Adrenal gland (tissue), 12 donors: ENCODE measurements around the gene TMCO6. TPM values are rescaled to one million over a fixed set of nuclear protein-coding genes. Genes with fewer than 3 reads are reported as not detected.
"Not testable (repeated sequence)": the region's sequence is repeated elsewhere in the genome, so short reads cannot be mapped to it uniquely, and the experiment has no call there.

Experiments used
- DNase-seq, 7 donors: peaks; one replicate each; pipeline ENCODE4 v3.0.0-alpha.2; 2019 to 2020
- H3K27ac ChIP-seq, 5 donors: fragments of 200-600 bp; sonication (generic) in 4 of 5; 1 replicate in 3 of 5; 2 replicates in 2 of 5; pipeline versions ENCODE4 v1.5.1 to v1.8.0; 2016 to 2020; ENCODE audit warnings: mild to moderate bottlenecking in 1 of 5
- H3K27me3 ChIP-seq: fragments of 200-600 bp; 2 replicates; pipeline ENCODE4 v1.8.0; 2021
- H3K36me3 ChIP-seq, 2 donors: fragments of 200-600 bp; replicated peaks in 1 of 2; 1 replicate in 1 of 2; 2 replicates in 1 of 2; pipeline versions ENCODE4 v1.5.1 to v1.8.0; 2018 to 2022
- H3K4me1 ChIP-seq, 2 donors: fragments of 200-600 bp; replicated peaks in 1 of 2; 1 replicate in 1 of 2; 2 replicates in 1 of 2; pipeline versions ENCODE4 v1.5.1 to v1.8.0; 2018 to 2021
- H3K4me3 ChIP-seq, 4 donors: fragments of 200-600 bp; sonication (generic) in 3 of 4; one replicate each; pipeline ENCODE4 v1.5.1; 2016 to 2018
- H3K9me3 ChIP-seq, 3 donors: fragments of 200-600 bp; sonication (generic) in 1 of 3; replicated peaks in 1 of 3; 1 replicate in 2 of 3; 2 replicates in 1 of 3; pipeline versions ENCODE4 v1.5.1 to v1.8.0; 2016 to 2021
- POLR2A ChIP-seq, 2 donors: fragments of 450-650 bp; IDR thresholded peaks; one replicate each; pipeline ENCODE4 v1.6.1; 2017; ENCODE audit warnings: antibody characterized with exemption in 2 of 2, mild to moderate bottlenecking in 2 of 2, moderate library complexity in 1 of 2
- WGBS, 4 donors: extraction: QIAGEN DNeasy Blood & Tissue Kit in 2 of 4; methylation state at CpG; one replicate each; pipeline versions ENCODE4 v1.1.5 to v1.1.7; 2013 to 2017; 5-methylcytosine and 5-hydroxymethylcytosine counted together
- intact Hi-C, 2 donors: fragments of 100-400 bp; cut with DNase I; formaldehyde crosslinking; loops; one replicate each; pipeline versions ENCODE4 v1.14.1 to v1.15.0; 2022 to 2023
- polyA plus RNA-seq, 3 donors: library from polyadenylated mRNA; stranded (reverse); fragments of 200-250 nt in 2 of 3; fragments of 350-450 nt in 1 of 3; fragmentation: Illumina TruSeq in 1 of 3; extraction: RNeasy Lipid Tissue Mini Kit (QIAGEN cat#74804) in 1 of 3; gene quantifications; one replicate each; pipeline ENCODE4 v1.2.3, GENCODE V29; 2013 to 2014
- total RNA-seq, 9 donors: library from RNA; depleted of rRNA in 4 of 9; stranded (reverse); fragments of >200 nt in 4 of 9; fragments of 120-200 nt in 1 of 9; fragmentation: NEBNext Ultra II Directional in 1 of 9; extraction: Animal tissue kit (Norgen Biotek cat#: 25700) in 1 of 9; gene quantifications; one replicate each; pipeline versions ENCODE4 v1.1.0 to v1.2.4, GENCODE V29; 2013 to 2023
- TF ChIP-seq, protein P1 (sequence below), 6 experiments: fragments of 450-650 bp in 4 of 6; fragments of 200-600 bp in 2 of 6; sonication (generic) in 1 of 6; IDR thresholded peaks; 1 replicate in 5 of 6; 2 replicates in 1 of 6; pipeline versions ENCODE4 v1.5.1 to v1.8.0; 2016 to 2021; ENCODE audit warnings: antibody characterized with exemption in 6 of 6, mild to moderate bottlenecking in 2 of 6, moderate library complexity in 1 of 6
- donor health status: healthy with polysubstance abuse.
- donor health status: Bipolar disorder and iron deficiency.
- donor health status: DM: yes; HTN: yes; CAD: no.
- donor health status: DM: no; HTN: no; CAD: no.
- donor health status: DM: no; HTN: no; CAD: no.
- donor health status: DM: yes; HTN: yes; CAD: no.

The TMCO6 gene
- total and polyA plus RNA-seq, 12 donors = 5.6 to 348 (median 27.4) TPM

- Histone ChIP-seq H3K4me1 (peaks cover 10 to 21% of the 10 kb centered on the region in 2 donors), H3K27me3 (no peaks in the 10 kb centered on the region), H3K36me3 (peaks cover 0 to 58% of the 10 kb centered on the region in 2 donors), H3K27ac (peak overlapping the region; percentile 57 to 98 (median 92)), H3K9me3 (no peaks in the 10 kb centered on the region), H3K4me3 (peak overlapping the region; percentile 57 to 92 (median 74))
- WGBS, 4 donors = 6 to 32% (median 9%) methylated on average over 18 of the region's 18 CpGs
- TF ChIP-seq, protein P1, sequence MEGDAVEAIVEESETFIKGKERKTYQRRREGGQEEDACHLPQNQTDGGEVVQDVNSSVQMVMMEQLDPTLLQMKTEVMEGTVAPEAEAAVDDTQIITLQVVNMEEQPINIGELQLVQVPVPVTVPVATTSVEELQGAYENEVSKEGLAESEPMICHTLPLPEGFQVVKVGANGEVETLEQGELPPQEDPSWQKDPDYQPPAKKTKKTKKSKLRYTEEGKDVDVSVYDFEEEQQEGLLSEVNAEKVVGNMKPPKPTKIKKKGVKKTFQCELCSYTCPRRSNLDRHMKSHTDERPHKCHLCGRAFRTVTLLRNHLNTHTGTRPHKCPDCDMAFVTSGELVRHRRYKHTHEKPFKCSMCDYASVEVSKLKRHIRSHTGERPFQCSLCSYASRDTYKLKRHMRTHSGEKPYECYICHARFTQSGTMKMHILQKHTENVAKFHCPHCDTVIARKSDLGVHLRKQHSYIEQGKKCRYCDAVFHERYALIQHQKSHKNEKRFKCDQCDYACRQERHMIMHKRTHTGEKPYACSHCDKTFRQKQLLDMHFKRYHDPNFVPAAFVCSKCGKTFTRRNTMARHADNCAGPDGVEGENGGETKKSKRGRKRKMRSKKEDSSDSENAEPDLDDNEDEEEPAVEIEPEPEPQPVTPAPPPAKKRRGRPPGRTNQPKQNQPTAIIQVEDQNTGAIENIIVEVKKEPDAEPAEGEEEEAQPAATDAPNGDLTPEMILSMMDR (IDR thresholded peaks at IDR 0.05) = no peak
- no peak for TF ChIP-seq POLR2A (IDR thresholded peaks at IDR 0.05)
- DNase-seq = no peak
- intact Hi-C loops = no loop called here
These were observed 24.7 kb downstream of the TMCO6 start for GRCh38 chr5:140664030-140664358.

DNA sequence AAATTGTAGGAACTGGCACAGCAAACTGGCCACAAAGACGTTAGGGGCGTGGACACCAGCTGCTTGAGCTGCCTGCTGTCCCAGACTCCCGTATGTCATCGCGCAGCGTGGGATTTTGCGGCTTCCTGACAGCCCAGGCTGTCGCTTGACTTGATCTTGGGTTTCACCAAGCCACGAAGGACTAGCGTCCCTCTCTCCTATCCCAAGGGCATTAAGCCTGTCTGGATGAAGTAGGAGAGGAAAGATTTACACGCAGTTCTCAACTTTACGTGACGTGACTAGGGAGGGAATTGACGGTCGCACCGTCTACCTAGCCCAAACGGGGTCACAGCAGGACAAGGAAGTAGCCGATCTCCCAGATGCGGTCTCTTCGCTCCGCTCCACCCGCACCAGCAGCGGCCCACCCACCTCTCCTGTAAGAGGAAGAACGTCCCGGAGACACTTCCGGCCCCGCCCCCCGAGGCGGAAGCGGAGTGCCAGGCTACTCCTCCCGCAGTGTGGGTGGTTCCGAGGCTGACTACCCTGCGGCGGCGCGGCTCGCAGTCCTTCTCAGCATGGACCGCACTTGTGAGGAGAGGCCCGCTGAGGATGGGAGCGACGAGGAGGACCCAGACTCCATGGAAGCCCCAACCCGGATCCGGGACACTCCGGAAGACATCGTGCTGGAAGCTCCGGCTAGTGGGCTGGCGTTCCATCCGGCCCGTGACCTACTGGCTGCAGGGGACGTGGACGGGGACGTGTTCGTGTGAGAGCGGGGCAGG lies 25.3 kb downstream of the TMCO6 start, which contains the start of gene WDR55:
Gene WDR55, plus strand, starts transcription at position 546 of the 761 bp plus-strand sequence. Its CDS starts 9 bp downstream, at position 555.
- peak; percentile 95 to 98 (median 97) for DNase-seq
- H3K4me3 ChIP-seq = peak within 1 kb of the TSS; percentile 57 to 92 (median 74)
- H3K27ac ChIP-seq = peak within 1 kb of the TSS; percentile 57 to 98 (median 92)
- H3K36me3 ChIP-seq = peaks cover 0 to 58% of the 10 kb centered on the region in 2 donors
- peaks cover 10 to 21% of the 10 kb centered on the region in 2 donors for H3K4me1 ChIP-seq
- intact Hi-C loops = no loop called here
- WGBS, 4 donors = 0% methylated on average over 25 to 54 of the region's 54 CpGs
- H3K9me3 ChIP-seq = no peaks in the 10 kb centered on the region
- H3K27me3 ChIP-seq = no peaks in the 10 kb centered on the region
- TF ChIP-seq, protein P1 (IDR thresholded peaks at IDR 0.05) = no peak
- peak; percentile 34 to 77 for TF ChIP-seq POLR2A (IDR thresholded peaks at IDR 0.05)

DNA sequence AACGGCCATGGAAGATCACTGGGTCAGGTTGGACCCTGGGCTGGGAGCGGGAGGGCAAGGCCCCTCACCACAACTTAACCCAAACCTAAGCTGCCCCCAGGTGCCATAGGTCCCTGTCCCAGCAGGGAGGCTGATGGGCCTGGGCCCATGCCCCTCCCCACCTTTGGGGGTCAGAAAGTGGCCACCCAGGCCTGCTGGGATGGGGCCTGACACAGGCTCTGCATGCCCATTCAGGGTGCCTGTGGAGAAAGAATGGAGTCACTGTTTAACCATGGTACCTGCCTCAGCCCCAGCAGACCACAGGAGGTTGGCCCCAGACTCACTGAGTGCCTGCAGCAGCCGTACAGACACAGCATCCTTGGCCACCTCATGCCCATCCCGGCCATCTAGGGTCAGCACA lies 31.8 kb downstream of the TMCO6 start:
- H3K4me3 ChIP-seq, H3K9me3 ChIP-seq, H3K4me1 ChIP-seq, intact Hi-C loops, H3K27ac ChIP-seq, DNase-seq, H3K27me3 ChIP-seq: not testable (repeated sequence)
- peaks cover 0 to 62% of the 10 kb centered on the region in 2 donors for H3K36me3 ChIP-seq
- WGBS, 4 donors = 91 to 94% methylated on average over 3 to 4 of the region's 4 CpGs; no CpG with 5 or more reads in 2 of the 4 donors

GRCh38 chr5:140671472-140672125 lies 32.3 kb downstream of the TMCO6 start:
- Histone ChIP-seq H3K27ac (no peak overlapping the region), H3K9me3 (no peaks in the 10 kb centered on the region), H3K27me3 (no peaks in the 10 kb centered on the region), H3K4me1 (peaks cover 0 to 1% of the 10 kb centered on the region in 2 donors), H3K4me3 (no peak overlapping the region), H3K36me3 (peaks cover 0 to 68% of the 10 kb centered on the region in 2 donors)
- intact Hi-C loops = no loop called here
- DNase-seq = no peak
- TF ChIP-seq, protein P1 (IDR thresholded peaks at IDR 0.05) = no peak
- TF ChIP-seq POLR2A (IDR thresholded peaks at IDR 0.05) = no peak
- 93 to 100% (median 96%) methylated on average over 1 to 6 of the region's 7 CpGs for WGBS, 4 donors
